ENCODE data around the gene PSMA5. TPM values are rescaled to one million over a fixed set of nuclear protein-coding genes. Genes with fewer than 3 reads are reported as not detected.

The PSMA5 gene
- total RNA-seq, 4 donors from 2014 or later, result 26.2 to 36.2 (median 31.5) TPM

DNA sequence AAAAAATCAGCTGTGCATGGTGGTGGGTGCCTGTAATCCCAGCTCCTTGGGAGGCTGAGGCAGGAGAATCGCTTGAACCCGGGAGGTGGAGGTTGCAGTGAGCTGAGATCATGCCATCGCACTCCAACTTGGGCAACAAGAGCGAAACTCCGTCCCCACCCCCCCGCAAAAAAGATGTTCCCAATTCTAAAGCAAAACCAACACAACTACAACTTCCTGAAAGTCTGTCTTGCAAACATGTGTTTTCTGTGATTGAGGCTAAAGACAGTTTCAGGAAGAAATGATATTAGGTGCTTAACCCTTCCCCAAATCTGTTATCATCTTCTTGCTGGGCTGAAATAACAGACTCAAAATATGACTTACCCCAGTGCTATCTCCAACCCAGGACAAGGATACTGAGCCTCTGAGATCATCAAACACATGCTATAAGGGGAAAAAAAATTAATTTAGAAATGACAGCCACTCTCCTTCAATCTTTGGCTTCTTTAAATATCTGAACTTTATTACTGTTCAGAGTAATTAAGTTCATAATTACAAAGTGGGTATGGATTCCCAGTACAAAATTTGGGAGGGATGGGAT lies 57.0 kb downstream of the PSMA5 start:
- peaks cover 23% of the 10 kb centered on the region for H3K4me1 ChIP-seq
- no peaks in the 10 kb centered on the region for H3K27me3 ChIP-seq
- H3K36me3 ChIP-seq, result peaks cover 8% of the 10 kb centered on the region
- H3K4me3 ChIP-seq, result no peak overlapping the region
- no peak for DNase-seq (ENCODE audit: low spot score in 2 of 2)
- 84% methylated on average over 6 of the region's 6 CpGs for WGBS
- H3K9me3 ChIP-seq, result no peaks in the 10 kb centered on the region
- no peak for TF ChIP-seq POLR2AphosphoS5 (IDR thresholded peaks at IDR 0.05)
- TF ChIP-seq, protein P1, sequence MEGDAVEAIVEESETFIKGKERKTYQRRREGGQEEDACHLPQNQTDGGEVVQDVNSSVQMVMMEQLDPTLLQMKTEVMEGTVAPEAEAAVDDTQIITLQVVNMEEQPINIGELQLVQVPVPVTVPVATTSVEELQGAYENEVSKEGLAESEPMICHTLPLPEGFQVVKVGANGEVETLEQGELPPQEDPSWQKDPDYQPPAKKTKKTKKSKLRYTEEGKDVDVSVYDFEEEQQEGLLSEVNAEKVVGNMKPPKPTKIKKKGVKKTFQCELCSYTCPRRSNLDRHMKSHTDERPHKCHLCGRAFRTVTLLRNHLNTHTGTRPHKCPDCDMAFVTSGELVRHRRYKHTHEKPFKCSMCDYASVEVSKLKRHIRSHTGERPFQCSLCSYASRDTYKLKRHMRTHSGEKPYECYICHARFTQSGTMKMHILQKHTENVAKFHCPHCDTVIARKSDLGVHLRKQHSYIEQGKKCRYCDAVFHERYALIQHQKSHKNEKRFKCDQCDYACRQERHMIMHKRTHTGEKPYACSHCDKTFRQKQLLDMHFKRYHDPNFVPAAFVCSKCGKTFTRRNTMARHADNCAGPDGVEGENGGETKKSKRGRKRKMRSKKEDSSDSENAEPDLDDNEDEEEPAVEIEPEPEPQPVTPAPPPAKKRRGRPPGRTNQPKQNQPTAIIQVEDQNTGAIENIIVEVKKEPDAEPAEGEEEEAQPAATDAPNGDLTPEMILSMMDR (IDR thresholded peaks at IDR 0.05), result no peak
- TF ChIP-seq EP300 (IDR thresholded peaks at IDR 0.05), result no peak
- TF ChIP-seq POLR2A (IDR thresholded peaks at IDR 0.05), result no peak
- H3K27ac ChIP-seq, result no peak overlapping the region

- H3K4me1 ChIP-seq, result peaks cover 23% of the 10 kb centered on the region
- DNase-seq (ENCODE audit: low spot score in 2 of 2), result no peak
- TF ChIP-seq POLR2AphosphoS5 (IDR thresholded peaks at IDR 0.05) (no peak), EP300 (IDR thresholded peaks at IDR 0.05) (no peak), POLR2A (IDR thresholded peaks at IDR 0.05) (no peak)
- TF ChIP-seq, protein P1 (IDR thresholded peaks at IDR 0.05), result no peak
- H3K9me3 ChIP-seq, result no peaks in the 10 kb centered on the region
- no peak overlapping the region for H3K4me3 ChIP-seq
- no peaks in the 10 kb centered on the region for H3K27me3 ChIP-seq
- no peak overlapping the region for H3K27ac ChIP-seq
- 77% methylated on average over 1 of the region's 1 CpG for WGBS
- H3K36me3 ChIP-seq, result peaks cover 8% of the 10 kb centered on the region
Measured at GRCh38 chr1:109368464-109368863, 57.8 kb downstream of the PSMA5 start.

- Histone ChIP-seq H3K27me3 (no peaks in the 10 kb centered on the region), H3K4me1 (peaks cover 20% of the 10 kb centered on the region), H3K36me3 (peaks cover 8% of the 10 kb centered on the region), H3K9me3 (no peaks in the 10 kb centered on the region), H3K27ac (no peak overlapping the region), H3K4me3 (no peak overlapping the region)
- TF ChIP-seq, protein P1 (IDR thresholded peaks at IDR 0.05), result no peak
- TF ChIP-seq EP300 (IDR thresholded peaks at IDR 0.05) (no peak), POLR2A (IDR thresholded peaks at IDR 0.05) (no peak), POLR2AphosphoS5 (IDR thresholded peaks at IDR 0.05) (no peak)
- no peak for DNase-seq (ENCODE audit: low spot score in 2 of 2)
- WGBS, result 87% methylated on average over 3 of the region's 3 CpGs
Measured at GRCh38 chr1:109367626-109368025, 58.6 kb downstream of the PSMA5 start.

GRCh38 chr1:109365642-109366204 lies 60.5 kb downstream of the PSMA5 start:
- peaks cover 8% of the 10 kb centered on the region for H3K36me3 ChIP-seq
- no peaks in the 10 kb centered on the region for H3K27me3 ChIP-seq
- H3K4me3 ChIP-seq, result no peak overlapping the region
- H3K4me1 ChIP-seq, result peaks cover 9% of the 10 kb centered on the region
- DNase-seq (ENCODE audit: low spot score in 2 of 2), result no peak
- no peaks in the 10 kb centered on the region for H3K9me3 ChIP-seq
- 91% methylated on average over 2 of the region's 2 CpGs for WGBS
- H3K27ac ChIP-seq, result no peak overlapping the region
- TF ChIP-seq, protein P1 (IDR thresholded peaks at IDR 0.05), result no peak
- no peak for TF ChIP-seq EP300 (IDR thresholded peaks at IDR 0.05)
- TF ChIP-seq POLR2A (IDR thresholded peaks at IDR 0.05), result no peak
- no peak for TF ChIP-seq POLR2AphosphoS5 (IDR thresholded peaks at IDR 0.05)

DNA sequence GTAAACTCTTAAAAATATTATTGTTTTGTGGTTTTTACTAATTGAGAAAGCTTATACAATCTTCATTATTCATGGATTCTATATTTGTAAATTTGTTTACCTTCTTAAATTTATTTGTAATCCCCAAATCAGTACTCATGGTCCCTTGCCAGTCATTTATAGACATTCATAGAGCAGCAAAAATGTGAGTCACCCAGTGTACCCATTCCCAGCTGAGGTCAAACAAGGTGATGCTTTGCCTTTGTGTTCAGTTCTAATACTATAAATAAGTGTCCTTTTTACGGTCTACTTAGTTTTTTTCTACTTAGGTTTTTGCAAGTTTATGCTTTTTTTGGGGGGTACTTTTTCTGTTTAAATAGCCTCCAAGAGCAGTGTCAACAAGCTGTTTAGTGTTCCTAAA lies 64.6 kb downstream of the PSMA5 start:
- no peak for DNase-seq (ENCODE audit: low spot score in 2 of 2)
- Histone ChIP-seq H3K4me1 (no peaks in the 10 kb centered on the region), H3K27ac (no peak overlapping the region), H3K36me3 (peaks cover 3% of the 10 kb centered on the region), H3K4me3 (no peak overlapping the region), H3K27me3 (no peaks in the 10 kb centered on the region), H3K9me3 (no peaks in the 10 kb centered on the region)
- TF ChIP-seq POLR2AphosphoS5 (IDR thresholded peaks at IDR 0.05) (no peak), EP300 (IDR thresholded peaks at IDR 0.05) (no peak)
- 56% methylated on average over 1 of the region's 1 CpG for WGBS

Data from suprapubic skin (tissue), 4 donors.